ENCODE data around the gene TRDMT1. TPM values are rescaled to one million over a fixed set of nuclear protein-coding genes. Genes with fewer than 3 reads are reported as not detected.

The TRDMT1 gene
- total RNA-seq, 3 donors from 2014 or later = 5.8 to 18.6 (median 13.4) TPM

GRCh38 chr10:17134737-17135260 lies 66.7 kb downstream of the TRDMT1 start:
- intact Hi-C loops (cut with DNase I; ENCODE audit: low total_unique reads) = no loop called here
- no peaks in the 10 kb centered on the region for H3K9me3 ChIP-seq
- no peaks in the 10 kb centered on the region for H3K36me3 ChIP-seq
- TF ChIP-seq, protein P1, sequence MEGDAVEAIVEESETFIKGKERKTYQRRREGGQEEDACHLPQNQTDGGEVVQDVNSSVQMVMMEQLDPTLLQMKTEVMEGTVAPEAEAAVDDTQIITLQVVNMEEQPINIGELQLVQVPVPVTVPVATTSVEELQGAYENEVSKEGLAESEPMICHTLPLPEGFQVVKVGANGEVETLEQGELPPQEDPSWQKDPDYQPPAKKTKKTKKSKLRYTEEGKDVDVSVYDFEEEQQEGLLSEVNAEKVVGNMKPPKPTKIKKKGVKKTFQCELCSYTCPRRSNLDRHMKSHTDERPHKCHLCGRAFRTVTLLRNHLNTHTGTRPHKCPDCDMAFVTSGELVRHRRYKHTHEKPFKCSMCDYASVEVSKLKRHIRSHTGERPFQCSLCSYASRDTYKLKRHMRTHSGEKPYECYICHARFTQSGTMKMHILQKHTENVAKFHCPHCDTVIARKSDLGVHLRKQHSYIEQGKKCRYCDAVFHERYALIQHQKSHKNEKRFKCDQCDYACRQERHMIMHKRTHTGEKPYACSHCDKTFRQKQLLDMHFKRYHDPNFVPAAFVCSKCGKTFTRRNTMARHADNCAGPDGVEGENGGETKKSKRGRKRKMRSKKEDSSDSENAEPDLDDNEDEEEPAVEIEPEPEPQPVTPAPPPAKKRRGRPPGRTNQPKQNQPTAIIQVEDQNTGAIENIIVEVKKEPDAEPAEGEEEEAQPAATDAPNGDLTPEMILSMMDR (IDR thresholded peaks at IDR 0.05) = no peak
- TF ChIP-seq POLR2AphosphoS5 (IDR thresholded peaks at IDR 0.05) (no peak), POLR2A (IDR thresholded peaks at IDR 0.05) (no peak)
- no peaks in the 10 kb centered on the region for H3K27me3 ChIP-seq
- H3K4me1 ChIP-seq = no peaks in the 10 kb centered on the region
- no peak overlapping the region for H3K27ac ChIP-seq
- H3K4me3 ChIP-seq = no peak overlapping the region
- DNase-seq (ENCODE audit: low spot score in 2 of 2) = no peak

- intact Hi-C loops (cut with DNase I; ENCODE audit: low total_unique reads) = no loop called here
- Histone ChIP-seq H3K4me3 (no peak overlapping the region), H3K36me3 (no peaks in the 10 kb centered on the region), H3K4me1 (no peaks in the 10 kb centered on the region), H3K27ac (no peak overlapping the region), H3K27me3 (no peaks in the 10 kb centered on the region), H3K9me3 (no peaks in the 10 kb centered on the region)
- no peak for DNase-seq (ENCODE audit: low spot score in 2 of 2)
- TF ChIP-seq POLR2AphosphoS5 (IDR thresholded peaks at IDR 0.05) (no peak), POLR2A (IDR thresholded peaks at IDR 0.05) (no peak)
- TF ChIP-seq, protein P1 (IDR thresholded peaks at IDR 0.05) = no peak
Measured at GRCh38 chr10:17134282-17134681, 67.2 kb downstream of the TRDMT1 start.

DNA sequence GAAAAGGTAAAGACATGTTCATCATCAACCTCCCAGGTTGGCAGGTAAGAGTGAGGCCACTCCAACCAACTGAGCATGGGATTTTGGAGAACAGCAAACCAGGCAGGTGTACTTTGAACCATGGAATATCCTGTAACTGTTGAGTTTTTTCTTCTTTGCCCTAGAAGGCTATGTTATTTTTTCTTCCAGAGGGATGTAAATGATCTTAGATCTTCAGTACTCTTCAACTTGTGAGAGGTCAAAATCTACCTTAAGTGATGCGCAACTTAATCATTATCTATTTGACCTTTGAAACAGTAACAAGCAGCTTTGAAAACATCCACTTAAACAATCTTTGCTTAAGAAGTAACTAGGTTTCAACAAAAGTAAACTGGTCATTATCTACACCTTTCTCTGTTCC lies 71.7 kb downstream of the TRDMT1 start, which contains the start of gene CUBN:
Gene CUBN (minus strand): TSS at position 71 of the 400 bp plus-strand sequence. CDS start 46 bp downstream, at position 25.
- H3K9me3 ChIP-seq = no peaks in the 10 kb centered on the region
- no peak for DNase-seq (ENCODE audit: low spot score in 2 of 2)
- H3K4me1 ChIP-seq = no peaks in the 10 kb centered on the region
- no peaks in the 10 kb centered on the region for H3K36me3 ChIP-seq
- no peaks in the 10 kb centered on the region for H3K27me3 ChIP-seq
- TF ChIP-seq, protein P1 (IDR thresholded peaks at IDR 0.05) = no peak
- TF ChIP-seq POLR2A (IDR thresholded peaks at IDR 0.05) = no peak
- TF ChIP-seq POLR2AphosphoS5 (IDR thresholded peaks at IDR 0.05) = no peak
- intact Hi-C loops (cut with DNase I; ENCODE audit: low total_unique reads) = no loop called here
- H3K4me3 ChIP-seq = no peak within 1 kb of the TSS
- no peak within 1 kb of the TSS for H3K27ac ChIP-seq

GRCh38 chr10:17128261-17128660 lies 73.2 kb downstream of the TRDMT1 start:
- Histone ChIP-seq H3K4me1 (no peaks in the 10 kb centered on the region), H3K36me3 (no peaks in the 10 kb centered on the region), H3K27ac (no peak overlapping the region), H3K9me3 (no peaks in the 10 kb centered on the region), H3K27me3 (no peaks in the 10 kb centered on the region), H3K4me3 (no peak overlapping the region)
- intact Hi-C loops (cut with DNase I; ENCODE audit: low total_unique reads) = no loop called here
- no peak for DNase-seq (ENCODE audit: low spot score in 2 of 2)
- TF ChIP-seq, protein P1 (IDR thresholded peaks at IDR 0.05) = no peak
- TF ChIP-seq POLR2A (IDR thresholded peaks at IDR 0.05) (no peak), POLR2AphosphoS5 (IDR thresholded peaks at IDR 0.05) (no peak)

GRCh38 chr10:17126327-17126726 lies 75.1 kb downstream of the TRDMT1 start:
- intact Hi-C loops (cut with DNase I; ENCODE audit: low total_unique reads) = no loop called here

More at GRCh38 chr10:17126327-17126726, 75.1 kb downstream of the TRDMT1 start:
- H3K9me3 ChIP-seq = no peaks in the 10 kb centered on the region
- H3K4me1 ChIP-seq = no peaks in the 10 kb centered on the region
- H3K4me3 ChIP-seq = no peak overlapping the region
- TF ChIP-seq POLR2A (IDR thresholded peaks at IDR 0.05) (no peak), POLR2AphosphoS5 (IDR thresholded peaks at IDR 0.05) (no peak)
- TF ChIP-seq, protein P1 (IDR thresholded peaks at IDR 0.05) = no peak
- no peaks in the 10 kb centered on the region for H3K36me3 ChIP-seq
- no peak for DNase-seq (ENCODE audit: low spot score in 2 of 2)
- H3K27ac ChIP-seq = no peak overlapping the region
- no peaks in the 10 kb centered on the region for H3K27me3 ChIP-seq

All from breast epithelium (tissue), 4 donors.